D341Med (cell line): ENCODE data around the gene RAB23.

Experiments used
- DNase-seq: peaks from one replicate; pipeline ENCODE4 v3.0.0; 2012; ENCODE audit warnings: low spot score

RAB23 gene

GRCh38 chr6:57242505-57242904 lies 20.4 kb upstream of the RAB23 start:
- DNase-seq: no peak

DNA sequence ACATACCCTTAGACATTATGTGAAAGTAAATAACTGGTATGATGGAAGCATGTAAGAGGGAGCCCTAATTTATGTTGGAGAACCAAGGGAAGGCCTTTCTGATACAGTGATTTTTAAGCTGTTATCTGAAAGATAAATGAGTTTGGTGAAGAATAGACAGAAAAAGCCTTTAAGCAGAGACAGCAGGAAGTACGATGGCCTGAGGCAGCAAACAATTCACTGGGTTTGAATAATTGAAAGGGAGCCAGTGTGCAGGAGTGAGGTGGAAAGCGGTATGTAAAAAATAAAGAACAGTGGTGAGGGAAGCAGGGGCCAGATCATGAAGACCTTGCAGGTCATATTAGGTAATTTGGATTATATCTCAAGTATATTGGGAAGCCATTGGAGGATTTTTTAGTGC lies 4.1 kb upstream of the RAB23 start:
- DNase-seq: no peak

DNA sequence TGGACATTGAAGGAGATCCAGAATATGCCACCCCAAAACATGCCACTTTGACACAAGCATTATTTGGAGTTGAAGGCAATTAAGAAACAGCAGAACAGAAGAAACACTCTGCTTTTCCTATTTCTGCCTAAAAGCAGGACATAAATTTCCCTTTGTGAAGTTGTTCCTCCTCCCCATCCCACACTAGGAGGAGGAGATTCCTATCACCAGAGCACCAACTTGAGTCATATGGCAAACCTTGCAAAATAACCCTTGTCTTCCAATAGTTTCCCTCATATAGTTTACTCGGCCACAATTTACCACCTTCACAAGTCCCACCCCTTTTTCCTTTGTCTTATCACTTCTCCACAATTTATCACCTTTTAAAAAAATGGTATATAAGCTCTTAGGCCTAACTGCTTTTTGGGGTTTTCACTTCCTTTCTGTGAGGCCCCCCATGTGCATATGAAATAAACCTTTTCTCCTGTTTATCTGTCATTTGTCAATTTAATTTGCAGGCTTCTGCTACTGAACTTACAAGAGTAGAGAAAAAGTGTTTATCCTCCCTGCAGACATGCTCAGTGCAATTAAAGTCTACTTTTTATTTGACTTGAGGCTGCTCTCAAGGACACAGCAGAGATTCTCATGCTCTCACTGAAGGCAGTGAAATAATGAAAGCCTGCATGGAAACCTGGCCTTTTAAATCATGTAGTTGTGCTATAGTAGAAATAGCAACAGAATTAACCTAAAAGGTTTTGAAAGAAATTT lies 2.8 kb upstream of the RAB23 start:
- DNase-seq: no peak

DNA sequence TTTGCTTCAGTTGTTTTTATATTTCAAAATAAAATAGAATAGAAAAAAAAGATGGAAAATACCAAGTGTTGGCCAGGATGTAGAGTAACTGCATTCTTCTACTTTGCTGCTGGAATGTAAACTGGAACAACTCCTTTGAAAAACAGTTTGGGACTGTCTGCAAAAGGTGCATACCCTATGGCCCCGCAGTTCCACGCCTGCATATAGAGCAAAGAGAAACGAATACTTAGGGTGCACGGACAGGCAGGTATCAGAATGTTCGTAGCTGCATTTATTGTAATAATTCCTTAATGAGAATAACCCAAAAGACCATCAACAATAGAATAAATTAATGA lies 603 bp upstream of the RAB23 start:
- no peak for DNase-seq

DNA sequence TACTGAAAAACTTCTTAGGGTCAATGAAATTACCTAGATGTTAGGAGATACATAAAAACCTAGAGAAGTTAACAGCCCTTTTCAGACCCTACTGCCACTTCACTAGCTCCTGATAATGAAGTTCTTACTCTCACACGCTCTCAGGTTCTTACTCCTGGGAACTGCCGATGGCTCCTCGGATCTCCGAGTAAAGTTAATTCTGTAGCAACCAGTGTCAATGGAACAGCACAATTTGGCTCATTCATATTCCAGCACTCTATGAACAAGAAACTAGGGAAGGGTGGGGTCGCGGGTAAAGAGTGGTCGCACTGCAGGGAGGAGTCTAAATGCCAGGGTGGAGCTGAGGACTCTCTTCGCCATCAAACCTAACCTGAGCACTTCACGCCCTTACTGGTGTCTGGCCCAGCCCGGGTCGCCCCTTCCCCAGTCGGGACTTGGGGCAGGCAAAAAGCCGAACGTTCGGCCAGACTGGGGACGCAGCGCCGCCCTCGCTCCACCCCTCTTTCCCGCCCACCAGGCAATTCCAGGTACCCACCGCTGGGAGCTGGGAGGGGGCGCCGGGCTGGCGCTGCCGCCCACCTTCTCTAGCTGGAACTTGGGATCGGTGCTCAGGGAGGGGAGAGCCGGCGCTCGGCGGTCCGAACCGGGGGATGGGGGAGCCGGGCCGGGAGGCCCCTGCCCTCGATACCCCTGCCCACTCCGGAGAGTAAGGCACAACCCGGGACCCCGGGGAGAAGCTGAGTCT lies 744 bp downstream of the RAB23 start:
- peak; percentile 86 for DNase-seq

DNA sequence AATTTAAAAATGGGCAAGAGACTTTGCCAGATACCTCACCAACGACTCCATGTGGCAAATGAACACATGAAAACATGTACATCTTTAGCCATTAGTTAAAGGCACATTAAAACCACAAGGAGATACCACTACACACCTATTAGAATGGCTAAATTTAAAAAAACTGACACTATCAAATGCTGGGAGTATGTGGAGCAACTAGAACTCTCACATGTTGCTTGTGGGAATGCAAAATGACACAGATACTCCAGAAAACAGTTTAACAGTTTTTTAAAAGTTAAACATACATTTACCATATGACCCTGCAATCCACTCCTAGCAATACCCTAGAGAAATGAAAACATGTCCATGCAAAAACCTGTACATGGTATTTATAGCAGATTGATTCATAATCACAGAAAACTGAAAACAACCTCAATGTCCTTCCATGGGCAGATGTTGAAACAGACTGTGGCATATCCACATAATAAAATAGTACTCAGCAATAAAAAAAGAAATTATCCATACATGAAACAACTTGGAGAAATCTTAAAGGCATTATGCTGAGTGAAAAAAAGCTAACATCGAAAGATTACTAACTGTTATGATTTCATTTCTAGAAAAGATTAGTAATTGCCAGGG lies 1.9 kb downstream of the RAB23 start:
- no peak for DNase-seq

GRCh38 chr6:57217270-57217669 lies 4.8 kb downstream of the RAB23 start:
- DNase-seq: no peak

GRCh38 chr6:57216235-57217101 lies 5.6 kb downstream of the RAB23 start:
- no peak for DNase-seq

- DNase-seq: no peak
Observed at GRCh38 chr6:57215260-57215659, 6.8 kb downstream of the RAB23 start.

DNA sequence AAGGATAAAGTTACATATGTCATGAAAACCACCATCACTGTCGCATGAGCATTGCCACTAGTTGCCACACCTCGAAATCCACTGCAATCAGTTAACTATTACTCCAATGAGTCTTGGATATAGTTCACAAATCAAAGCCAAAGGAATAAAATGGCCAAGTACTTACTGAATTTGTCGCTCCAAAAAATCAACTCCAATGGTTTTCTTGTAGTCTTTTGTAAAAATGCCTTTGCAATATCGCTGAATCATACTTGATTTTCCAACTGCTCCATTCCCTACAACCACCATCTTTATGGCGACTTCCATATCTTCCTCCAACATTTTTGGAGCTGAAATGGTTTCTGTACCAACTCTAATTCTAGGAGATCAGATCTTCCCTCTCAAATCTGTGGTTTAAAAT lies 12.0 kb downstream of the RAB23 start:
- no peak for DNase-seq

DNA sequence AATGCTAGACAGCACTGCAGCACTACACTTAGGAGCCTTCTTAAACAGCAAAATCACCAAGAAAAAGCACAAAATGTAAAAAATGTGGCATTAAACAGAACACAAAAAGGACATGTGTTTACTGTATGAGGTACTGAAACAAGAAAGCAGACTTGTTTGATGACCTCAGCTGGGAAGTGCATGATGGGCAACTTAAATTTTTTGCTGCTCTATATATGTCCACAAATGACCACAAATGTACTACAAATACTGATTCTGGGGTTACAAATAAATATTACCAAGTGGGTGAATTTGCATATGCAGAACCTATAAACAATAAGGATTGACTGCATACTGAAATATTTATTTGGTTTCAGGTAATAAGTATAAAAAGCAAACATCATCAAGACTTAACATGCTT lies 13.1 kb downstream of the RAB23 start:
- DNase-seq: no peak

GRCh38 chr6:57207872-57208271 lies 14.2 kb downstream of the RAB23 start:
- no peak for DNase-seq

- no peak for DNase-seq
Observed at GRCh38 chr6:57207141-57207540, 15.0 kb downstream of the RAB23 start.

DNA sequence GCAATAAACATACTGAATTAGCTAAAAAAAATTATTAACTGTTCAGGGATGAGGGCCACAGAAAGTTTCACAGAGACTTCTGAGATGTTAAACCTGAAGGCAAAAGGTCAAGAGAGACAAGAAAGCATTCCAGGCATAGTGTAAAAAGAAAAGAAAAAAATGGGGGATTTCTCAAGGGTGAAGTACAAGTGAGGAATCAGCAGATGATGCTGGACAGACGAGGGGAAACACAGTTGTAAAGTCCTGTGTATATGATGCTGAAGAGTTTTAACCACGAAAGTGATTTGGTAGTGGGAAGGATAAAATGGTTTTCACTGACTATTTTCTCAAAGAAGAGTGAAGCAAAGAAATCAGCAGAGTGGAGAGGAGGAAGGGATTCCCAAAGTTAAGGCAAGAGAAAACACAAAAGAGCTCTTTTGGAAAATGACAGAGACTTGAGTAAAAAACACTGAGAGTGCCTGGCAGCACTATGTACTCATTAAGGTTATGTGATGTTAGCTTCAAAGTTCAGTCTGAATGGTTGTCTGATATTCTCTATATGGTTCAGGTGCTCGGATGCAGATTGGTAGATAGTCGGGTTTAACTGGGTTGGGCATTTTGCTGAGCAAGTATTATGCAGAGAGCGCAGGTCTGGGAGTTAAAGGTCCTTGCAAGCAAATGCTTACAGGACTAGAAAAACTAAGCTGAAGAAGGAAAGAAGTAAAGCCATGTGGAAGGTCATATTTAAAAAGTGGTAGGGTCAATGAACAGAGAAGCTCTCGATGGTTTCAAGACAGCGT lies 16.4 kb downstream of the RAB23 start:
- DNase-seq: no peak

DNA sequence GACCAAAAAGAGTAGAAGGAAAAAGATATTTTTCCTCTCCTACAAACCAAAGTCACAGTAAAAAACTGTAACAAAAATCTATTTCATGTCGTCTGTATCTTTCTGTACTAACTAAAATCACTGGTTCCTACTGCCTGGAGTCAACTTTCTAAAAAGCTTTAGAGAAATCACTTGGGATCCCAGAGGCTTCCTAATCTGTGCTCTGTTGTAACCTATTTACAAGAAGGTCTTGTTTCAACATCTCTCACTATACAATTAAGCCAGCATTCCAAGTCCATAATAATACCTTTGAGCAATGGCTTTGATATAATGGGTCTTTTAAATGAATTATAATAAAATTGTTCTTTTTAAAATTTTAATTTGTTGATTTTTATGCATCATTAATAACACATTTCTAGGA lies 20.4 kb downstream of the RAB23 start:
- no peak for DNase-seq

DNA sequence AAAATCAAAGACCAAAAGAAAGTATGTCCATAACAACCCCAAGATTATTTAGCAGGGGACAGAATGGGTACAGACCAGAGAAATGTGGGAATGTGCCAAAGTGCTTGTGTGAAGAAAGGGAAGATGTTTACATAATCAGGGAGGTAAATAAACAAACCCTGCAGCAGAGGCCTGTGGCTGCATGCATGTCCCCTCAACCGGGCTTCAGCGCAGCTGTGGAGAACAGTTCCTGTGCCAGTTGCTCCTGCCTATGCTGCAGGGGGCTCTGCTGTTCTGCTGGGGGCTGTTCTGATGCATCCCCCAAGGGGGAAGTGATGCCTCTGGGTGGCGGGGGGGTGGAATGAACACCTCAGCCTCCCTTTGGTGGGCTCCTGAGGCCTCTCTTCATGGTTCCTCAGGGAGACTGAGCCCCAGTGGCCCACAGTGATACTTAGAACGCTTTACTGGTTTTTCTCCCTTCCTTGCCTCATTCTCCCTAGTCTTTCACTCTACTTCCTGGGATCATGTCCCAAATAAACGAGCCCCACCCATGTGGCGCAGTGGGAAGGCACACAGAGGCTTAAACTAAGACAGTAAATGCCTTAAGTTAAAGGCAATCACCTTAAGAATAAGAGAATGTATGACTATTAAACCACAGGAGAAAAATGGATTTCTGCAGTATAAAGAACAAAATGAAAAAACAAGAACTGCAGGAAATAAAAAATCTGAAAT lies 23.0 kb downstream of the RAB23 start:
- no peak for DNase-seq

- no peak for DNase-seq
Observed at GRCh38 chr6:57195457-57195856, 26.6 kb downstream of the RAB23 start.

DNA sequence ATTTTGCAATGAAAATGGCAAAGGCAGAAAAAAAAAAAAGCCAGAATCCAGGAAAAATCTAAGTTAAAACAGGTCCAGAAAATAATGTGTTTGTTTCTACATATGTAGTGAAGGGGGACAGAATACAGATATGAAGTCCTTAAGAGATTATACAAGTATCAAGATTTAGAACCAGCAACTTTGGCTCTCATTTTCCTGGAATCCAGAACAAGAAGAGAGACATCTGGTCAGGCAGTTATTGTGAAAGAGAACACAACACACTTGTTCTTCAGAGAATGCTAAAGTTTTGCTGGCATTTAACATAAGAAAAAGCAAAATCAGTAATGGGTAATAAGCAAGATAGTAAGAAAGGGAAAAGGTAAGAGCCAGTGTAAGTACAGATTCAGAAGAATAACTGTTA lies 28.9 kb downstream of the RAB23 start:
- no peak for DNase-seq

DNA sequence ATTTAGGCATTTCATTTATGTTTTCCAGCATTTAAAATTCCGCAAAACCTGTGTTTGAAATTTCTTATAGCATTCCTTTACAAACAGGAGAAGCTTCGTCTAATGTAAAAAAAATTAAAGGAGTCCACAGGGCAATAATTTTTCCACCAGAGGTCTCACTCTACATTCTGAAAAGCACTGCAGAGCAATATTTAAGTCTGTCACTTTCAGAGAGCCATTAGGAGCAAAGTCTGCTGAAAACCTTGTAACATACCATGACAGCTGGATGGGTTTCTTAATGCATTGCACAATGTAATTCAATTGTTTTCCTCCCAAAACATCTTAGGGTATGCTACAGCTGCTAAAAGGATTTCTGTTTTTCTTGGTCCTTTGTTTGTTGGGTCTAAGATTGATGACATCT lies 32.0 kb downstream of the RAB23 start:
- DNase-seq: no peak

GRCh38 chr6:57183336-57183735 lies 38.8 kb downstream of the RAB23 start:
- no peak for DNase-seq

GRCh38 chr6:57182017-57182432 lies 40.1 kb downstream of the RAB23 start:
- no peak for DNase-seq
